GM23338 (cell line): ENCODE data around the gene NXF1.

ENCODE experiments used
- CTCF ChIP-seq, 2 experiments: fragments of 200-600 bp in 1 of 2; sonication (generic) in 1 of 2; conservative IDR thresholded peaks; 2 replicates each; pipeline versions ENCODE4 v1.5.1 to v1.6.1; 2016 to 2017; ENCODE audit warnings: antibody characterized with exemption in 2 of 2, low read depth in 2 of 2, mild to moderate bottlenecking in 2 of 2, moderate library complexity in 1 of 2
- EZH2 ChIP-seq: fragments of 200-600 bp; sonication (generic); IDR thresholded peaks from one replicate; pipeline ENCODE4 v1.8.0; 2017; ENCODE audit warnings: antibody characterized with exemption, mild to moderate bottlenecking, low read depth; ENCODE audit not compliant: unreplicated experiment
- TF ChIP-seq, protein P1 (sequence below): IDR thresholded peaks from one replicate; pipeline ENCODE4 v1.6.1; 2018; ENCODE audit warnings: antibody characterized with exemption; ENCODE audit not compliant: unreplicated experiment

GRCh38 chr11:62778441-62778840, 26.8 kb downstream of the NXF1 start:
- TF ChIP-seq CTCF (conservative IDR thresholded peaks at IDR 0.05; ENCODE audit: low read depth in 2 of 2), result no peak
- TF ChIP-seq, protein P1, sequence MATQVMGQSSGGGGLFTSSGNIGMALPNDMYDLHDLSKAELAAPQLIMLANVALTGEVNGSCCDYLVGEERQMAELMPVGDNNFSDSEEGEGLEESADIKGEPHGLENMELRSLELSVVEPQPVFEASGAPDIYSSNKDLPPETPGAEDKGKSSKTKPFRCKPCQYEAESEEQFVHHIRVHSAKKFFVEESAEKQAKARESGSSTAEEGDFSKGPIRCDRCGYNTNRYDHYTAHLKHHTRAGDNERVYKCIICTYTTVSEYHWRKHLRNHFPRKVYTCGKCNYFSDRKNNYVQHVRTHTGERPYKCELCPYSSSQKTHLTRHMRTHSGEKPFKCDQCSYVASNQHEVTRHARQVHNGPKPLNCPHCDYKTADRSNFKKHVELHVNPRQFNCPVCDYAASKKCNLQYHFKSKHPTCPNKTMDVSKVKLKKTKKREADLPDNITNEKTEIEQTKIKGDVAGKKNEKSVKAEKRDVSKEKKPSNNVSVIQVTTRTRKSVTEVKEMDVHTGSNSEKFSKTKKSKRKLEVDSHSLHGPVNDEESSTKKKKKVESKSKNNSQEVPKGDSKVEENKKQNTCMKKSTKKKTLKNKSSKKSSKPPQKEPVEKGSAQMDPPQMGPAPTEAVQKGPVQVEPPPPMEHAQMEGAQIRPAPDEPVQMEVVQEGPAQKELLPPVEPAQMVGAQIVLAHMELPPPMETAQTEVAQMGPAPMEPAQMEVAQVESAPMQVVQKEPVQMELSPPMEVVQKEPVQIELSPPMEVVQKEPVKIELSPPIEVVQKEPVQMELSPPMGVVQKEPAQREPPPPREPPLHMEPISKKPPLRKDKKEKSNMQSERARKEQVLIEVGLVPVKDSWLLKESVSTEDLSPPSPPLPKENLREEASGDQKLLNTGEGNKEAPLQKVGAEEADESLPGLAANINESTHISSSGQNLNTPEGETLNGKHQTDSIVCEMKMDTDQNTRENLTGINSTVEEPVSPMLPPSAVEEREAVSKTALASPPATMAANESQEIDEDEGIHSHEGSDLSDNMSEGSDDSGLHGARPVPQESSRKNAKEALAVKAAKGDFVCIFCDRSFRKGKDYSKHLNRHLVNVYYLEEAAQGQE, result no peak
- no peak for TF ChIP-seq EZH2
